Tongue (tissue), 2 donors: ENCODE measurements around the gene CCDC14. TPM values are rescaled to one million over a fixed set of nuclear protein-coding genes. Genes with fewer than 3 reads are reported as not detected.

Source experiments
- DNase-seq: peaks from one replicate; pipeline ENCODE4 v3.0.0-alpha.2; 2015
- total RNA-seq: library from RNA; depleted of rRNA; stranded (reverse); fragments of >200 nt; gene quantifications from one replicate; pipeline ENCODE4 v1.2.3, GENCODE V29; 2014

Gene CCDC14
- total RNA-seq, 1 donor from 2014 or later = 71.7 TPM

DNA sequence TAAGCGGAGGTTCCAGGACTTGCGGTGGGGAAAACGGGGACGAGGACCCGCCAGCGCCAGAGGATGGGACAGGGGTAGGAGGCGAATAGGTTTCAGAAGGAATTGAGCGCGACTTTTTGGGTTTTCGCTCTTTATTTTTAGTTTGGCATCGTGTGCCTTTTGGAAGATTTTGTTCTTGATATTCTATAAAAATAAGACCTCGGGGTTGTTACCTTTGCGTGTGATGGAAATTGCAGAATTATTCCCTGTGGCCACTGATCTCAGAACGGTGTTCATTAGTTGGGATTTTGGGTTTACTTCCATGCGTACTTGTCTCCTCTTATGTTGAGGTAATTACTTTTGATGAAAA, 453 bp upstream of the CCDC14 start:
- no peak for DNase-seq

DNA sequence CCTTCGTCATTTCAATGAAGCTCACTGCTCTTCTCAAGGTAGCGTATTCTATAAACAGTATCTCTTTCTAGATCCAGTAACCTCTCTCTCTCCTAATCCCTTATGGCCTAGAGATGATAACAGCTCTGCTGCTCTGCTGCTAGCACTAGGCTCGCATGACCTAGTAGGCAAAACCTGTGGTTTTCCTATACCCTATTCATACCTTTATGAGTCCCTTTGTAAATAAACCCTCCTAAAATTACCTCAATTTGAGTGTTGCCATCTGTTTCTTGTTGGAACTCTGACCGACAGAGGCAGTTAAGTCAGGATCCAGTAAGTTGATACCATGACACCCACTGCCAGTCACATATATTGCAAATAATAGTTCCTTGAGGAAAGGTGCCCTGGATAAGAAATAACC, 7.3 kb downstream of the CCDC14 start:
- no peak for DNase-seq

DNA sequence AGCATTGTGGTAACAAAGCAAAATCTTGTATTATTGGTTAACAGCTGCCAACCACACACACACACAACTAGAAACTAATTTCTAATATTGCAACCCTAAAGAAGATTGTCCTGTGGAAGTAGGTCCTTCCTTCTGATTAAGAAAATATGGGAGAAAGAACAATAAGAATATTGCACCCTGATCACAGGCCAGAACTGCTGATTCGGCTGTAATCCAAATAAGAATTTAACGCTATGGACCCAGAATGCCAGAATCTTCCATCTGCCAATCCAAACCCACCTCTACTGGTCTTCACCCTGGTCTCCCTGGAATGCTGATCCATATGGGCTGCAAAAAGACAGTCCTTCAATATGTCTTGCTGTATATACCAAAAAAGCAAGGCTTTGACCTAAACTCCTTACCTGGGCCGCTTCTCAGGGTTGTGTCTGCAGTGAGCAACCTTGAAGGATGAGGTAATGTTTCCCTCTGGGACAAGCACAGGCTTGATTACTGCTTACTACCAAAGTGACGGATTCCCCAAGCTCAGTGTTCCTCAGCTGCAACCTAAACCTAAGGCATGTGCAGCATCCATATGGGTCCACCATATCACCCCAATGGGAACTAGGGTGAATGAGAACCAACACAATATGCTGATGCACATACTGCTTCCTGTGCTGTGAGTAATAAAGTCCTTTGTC, 8.0 kb downstream of the CCDC14 start:
- no peak for DNase-seq

DNA sequence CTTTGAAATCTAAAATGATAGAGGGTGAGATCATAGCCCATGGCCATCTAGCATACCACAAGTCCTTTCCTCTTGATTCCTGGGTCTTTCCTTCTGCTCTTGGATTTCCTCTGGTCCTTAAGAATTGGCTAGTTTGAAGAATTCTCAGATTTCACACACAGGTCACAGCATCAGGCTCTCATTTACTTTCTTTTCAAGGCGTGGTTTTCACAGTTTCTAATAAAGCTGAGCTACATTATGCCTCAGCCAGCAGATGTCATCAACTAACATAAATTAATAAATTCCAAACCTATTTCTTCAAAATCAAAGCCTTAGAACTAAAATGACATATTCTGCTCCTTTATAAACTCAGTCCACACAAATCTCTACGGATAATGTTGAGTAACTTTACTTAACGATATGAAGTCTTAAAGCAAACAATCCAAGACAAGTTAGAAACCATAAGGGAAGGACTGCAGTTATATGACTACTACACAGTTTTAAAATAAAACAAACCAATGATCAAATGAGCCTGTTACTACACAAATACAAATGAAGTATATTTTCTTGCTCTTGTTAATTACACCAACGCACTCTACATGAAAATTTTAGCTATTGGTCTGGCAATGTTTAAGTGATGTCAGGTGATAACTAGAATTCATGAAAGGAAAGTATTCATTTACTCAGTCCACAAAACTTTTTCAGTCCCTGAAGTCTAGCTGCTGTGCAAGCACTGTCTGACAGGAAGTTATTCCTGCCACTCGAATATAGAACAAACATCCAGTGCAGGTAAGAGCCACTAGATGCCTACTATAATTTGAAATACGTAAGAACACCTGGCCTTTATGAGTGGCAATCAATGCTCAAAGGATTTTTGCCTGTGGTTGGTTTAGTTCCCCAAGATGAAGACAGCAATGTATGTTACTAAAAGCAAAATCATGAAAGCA, 9.2 kb downstream of the CCDC14 start:
- DNase-seq = no peak

DNA sequence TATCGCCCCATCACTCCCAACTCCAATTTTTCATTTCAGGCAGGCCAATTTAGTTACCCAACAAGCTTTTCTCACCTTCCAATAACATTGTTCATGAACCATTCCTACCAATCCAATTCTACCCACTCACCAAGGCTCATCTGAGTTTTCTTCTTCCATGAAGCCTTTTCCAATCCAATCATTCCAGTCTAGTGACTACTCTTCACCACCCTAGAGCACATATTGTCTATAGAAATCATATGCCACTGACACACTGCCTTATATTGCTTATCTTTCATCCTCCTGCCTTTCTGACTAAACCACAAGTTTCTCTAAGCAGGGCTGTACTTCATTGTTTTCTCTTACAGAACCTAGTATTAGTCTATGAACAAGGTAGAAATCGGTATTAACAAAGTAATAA, 11.4 kb downstream of the CCDC14 start:
- DNase-seq = no peak

DNA sequence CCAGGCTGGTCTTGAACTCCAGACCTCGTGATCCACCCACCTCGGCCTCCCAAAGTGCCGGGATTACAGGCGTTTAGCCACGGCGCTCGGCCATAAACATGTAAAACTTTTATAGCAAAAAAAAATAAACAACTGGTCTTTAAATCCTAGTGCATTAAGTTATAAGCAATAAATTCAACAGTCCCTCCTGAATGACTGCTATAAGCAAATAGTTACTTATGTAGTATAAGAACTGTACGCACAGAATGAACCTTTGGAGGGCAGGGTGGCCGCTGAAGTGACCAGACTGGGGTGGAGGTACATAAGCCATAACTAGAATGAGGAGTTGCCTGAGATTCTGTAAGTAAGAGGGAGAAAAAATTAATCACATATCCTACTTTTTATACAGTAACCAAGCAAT, 12.6 kb downstream of the CCDC14 start:
- DNase-seq = no peak

DNA sequence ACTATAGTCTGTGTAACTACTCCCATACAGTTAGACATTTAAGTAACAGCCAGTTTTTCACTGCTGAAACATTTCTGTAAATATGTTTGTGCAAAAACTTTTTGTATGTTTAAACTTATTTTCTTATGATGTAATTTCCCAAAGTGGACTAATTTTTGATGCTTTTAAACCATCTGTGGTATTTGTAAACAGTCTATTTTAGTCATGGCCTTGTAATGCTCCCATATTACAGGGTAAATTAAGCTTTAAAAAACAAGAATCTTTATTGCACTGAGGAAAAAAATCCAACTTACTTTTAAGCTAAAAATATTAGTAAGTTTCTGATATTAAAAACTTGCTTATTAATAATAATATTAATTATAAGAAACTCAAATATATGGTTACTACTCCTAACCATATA, 13.5 kb downstream of the CCDC14 start:
- DNase-seq = no peak

DNA sequence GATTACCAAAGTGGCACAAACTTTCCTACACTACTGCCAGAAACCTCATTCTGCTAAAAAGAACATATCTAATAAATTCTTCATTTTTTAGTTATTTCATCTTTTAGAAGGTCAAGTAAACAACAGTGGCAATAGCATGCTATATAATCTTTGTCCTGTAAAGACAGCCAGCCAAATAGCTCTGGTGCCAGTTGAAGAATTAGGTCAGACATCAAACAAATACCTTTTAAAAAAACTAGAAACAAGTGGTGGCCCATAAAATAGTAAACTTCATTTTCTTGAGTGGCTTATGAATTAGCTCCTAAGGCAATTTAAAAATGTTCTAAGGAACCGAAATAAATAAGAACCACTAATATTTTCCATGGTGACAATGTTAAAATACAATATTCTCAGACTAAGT, 19.5 kb downstream of the CCDC14 start:
- no peak for DNase-seq

DNA sequence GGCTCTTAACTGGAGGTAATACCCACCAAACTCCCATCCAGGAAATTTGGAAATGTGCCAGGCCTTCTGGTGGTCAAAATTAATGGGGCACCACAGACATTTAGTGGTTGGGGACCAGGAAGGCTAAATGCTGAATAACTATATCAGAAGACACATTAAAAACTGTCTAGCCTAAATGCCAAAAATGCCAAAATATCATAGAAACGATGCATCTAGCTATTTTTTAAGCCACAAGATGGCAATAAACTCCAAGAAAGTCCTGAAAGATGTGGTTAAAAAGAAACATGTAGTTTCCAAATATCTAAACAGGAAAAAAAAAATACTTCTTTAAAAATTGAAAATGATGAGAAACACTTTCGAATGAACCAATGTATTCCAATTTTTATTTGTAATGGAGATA, 19.9 kb downstream of the CCDC14 start:
- DNase-seq = no peak

DNA sequence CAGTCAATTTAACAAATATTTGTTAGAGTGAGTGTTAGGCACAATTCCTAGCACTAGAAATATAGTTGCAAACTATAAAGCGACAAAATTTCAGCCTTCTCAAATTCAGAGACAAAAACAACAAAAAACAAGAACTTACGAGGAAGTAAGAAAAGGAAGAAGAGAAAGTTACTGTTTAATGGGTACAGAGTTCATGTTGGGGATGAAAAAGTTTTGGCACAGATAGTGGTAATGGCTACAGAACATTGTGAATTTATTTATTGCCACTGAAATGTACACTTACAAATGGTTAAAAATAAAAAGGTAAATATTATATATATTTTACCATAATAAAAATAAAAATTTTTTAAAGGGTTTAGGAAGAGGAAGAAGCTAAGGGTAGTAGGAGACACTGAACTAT, 21.3 kb downstream of the CCDC14 start:
- no peak for DNase-seq

DNA sequence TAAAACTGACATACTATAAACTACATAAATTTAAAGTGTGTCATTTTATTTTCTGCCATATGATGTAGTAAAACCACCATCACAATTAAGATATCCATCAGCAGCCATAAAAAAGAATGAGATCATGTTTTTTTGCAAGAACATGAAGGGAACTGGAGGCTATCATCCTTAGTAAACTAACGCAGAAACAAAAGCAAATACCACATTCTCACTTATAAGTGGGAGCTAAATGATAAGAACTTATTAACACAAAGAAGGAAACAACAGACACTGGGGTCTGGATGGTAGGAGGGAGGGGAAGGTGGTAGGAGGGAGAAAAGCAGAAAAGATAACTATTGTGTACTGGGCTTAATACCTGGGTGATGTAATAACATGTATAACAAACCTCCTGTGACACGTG, 24.6 kb downstream of the CCDC14 start:
- no peak for DNase-seq

DNA sequence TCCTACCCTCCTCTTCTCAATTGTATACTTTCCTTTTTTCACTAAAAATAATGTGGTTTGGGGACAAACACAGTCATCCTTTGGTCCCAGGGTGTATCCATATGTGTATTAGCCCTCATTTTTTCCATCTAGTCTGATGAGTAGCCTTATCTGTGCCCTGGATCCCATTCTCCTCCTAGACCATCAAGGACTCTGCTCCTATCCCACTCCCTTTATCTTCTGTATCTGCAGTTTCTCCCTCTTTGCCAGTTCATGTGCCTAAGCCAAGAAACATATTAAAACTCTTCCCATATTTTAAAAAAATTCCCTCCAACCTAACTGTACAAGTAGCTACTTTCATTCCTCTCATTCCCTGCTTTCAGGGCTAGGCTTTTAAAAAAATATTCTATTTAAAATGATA, 25.2 kb downstream of the CCDC14 start:
- DNase-seq = no peak

DNA sequence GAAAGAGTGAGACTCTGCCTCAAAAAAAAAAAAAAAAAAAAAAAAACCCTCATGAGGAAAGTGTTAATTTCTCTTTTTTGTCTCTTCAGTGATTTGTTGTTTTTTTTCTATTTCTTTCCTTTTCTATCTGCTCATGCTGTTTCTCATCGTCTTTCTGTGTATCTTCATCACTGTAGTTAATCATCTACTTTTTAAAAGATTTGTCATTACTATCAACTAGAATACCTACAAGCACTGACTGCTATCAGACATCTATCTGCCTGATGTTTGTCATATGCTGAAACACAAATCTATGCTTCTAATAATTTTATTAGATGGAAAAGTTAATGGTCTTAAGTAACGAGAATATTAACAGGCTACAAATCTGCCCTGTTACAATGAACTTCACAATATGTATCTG, 26.8 kb downstream of the CCDC14 start:
- no peak for DNase-seq

DNA sequence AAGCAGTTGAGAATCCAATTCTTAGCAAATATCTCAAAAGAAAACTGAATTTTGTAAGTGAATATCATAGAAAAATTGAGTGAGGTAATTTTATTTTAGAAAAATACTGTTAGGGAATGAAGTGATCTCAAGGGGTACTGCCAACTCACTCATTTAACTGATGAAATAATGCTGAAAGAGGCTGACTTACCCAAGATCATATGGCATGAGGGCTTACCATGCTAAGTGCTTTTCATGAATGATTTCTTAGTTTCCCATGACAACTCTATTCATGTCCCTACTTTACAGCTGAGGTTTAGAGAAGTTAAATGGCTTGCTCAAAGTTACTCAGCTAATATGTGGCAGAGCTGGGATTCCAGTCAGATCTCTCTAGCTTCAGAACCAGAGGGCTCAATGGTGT, 30.6 kb downstream of the CCDC14 start:
- DNase-seq = no peak

DNA sequence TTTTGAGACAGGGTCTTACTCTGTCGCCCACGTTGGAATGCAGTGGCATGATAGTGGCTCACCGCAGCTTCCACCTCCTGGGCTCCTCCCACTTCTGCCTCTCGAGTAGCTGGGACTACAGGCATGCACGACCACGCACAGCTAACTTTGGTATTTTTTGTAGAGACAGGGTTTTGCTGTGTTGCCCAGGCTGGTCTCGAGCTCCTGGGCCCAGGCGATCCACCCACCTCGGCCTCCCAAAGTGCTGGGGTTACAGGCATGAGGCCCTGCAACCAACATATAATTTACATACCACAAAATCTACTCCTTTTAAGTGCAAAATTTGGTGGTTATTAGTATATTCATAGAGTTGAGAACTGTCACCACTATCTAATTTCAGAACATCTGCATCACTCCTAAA, 31.7 kb downstream of the CCDC14 start:
- DNase-seq = no peak

DNA sequence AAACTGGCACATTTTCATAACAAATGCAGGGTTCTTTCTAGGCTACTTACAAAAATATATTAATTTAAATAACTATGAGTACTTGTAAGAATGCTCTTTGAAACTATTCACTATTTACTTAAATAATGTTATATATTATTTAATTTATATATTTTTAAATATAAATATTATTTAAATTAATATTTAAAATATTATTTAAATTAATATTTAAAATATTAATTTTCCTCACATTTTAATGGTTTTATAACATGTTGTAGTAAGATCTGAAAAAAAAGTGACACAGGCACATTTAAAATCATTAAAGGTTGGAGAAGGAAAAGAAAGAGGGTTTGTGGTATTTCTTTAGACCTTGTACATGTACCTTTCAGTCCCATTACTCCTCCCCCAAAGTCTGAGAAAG, 34.6 kb downstream of the CCDC14 start:
- no peak for DNase-seq

DNA sequence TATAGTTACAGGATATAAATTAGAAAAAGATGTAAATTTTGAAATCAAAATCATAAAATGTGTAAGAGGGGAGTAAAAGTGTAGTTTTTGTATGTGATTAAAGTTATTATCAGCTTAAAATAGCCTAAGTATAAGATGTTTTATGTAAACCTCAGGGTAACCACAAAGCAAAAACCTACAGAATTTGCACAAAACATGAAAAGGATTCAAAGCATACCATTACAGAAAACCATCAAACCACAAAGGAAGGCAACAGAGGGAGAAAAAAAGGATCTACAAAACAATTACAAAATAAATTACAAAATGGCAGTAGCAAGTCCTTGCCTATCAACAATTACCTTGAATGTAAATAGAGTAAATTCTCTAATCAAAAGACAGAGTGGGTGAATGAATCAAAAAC, 40.2 kb downstream of the CCDC14 start:
- DNase-seq = no peak

DNA sequence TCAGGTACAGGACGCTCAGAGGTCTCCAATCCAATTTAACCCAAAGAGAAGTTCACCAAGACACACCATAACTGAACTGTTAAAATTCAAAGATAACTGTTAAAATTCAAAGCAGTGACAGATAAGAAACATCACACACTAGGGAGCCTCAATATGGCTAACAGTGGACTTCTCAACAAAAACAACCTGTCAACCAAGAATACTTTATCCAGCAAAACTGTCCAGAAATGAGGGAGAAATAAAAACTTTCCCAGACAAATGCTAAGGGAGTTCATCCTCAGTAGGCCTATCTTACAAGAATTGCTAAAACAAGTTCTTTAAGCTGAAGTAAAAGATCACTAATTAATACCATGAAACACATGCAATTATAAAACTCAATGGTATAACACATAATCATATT, 40.6 kb downstream of the CCDC14 start:
- DNase-seq = no peak

DNA sequence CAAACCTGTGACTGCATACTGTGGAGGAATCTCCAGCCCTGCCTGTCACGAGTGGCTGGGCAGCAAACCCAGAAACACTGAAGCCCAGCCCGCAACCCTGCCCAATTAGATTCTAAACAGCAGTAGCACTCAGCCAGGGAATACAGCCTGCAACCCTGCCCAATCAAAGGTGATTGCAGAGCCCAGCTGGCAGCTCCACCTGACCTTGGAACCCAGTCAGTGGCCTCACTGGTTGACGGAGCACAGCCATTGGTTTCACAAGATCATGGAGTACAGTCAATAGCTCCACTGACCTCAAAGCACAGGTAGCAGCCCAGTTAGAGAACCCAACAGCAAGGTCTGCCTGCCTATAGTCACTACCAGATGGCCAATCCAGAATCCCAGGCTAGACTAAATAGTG, 41.7 kb downstream of the CCDC14 start:
- DNase-seq = no peak

DNA sequence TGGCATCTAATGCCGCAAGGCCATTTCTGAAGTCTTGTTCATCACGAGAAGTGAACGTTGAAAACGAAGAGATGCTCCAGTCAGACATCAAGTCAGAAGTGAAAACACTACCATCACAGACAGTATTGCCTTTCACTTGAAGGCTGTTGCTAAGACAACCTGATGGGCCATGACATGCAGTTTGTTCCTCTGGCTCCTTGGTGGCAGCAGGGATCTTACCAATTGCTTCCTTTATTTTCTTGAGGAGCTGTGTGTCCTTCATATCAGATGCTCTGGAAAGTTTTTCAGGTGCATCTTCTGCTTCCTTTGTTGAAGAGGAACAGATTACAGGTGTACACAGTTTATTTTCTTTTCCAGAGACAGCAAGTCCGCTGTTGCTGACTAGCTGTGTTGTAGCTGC, 46.2 kb downstream of the CCDC14 start:
- no peak for DNase-seq

DNA sequence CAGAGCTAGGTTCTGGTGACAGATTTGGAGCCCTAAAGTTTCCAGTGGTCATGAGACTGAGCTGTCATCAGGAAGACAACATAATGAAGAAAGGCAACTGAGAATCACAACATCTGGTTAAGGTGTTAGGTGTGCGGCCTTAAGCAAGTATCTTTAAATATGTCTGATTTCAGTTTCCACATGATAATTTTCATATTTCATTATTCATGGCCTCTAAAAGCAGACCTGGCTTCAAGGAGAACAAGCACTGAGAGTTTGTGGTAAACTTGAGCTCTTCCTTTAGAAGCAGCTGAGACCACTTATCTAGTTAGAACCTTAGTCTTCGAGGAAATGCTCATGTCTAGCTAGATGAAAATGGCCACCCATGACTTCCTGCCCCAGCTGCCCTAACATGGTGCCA, 51.2 kb downstream of the CCDC14 start:
- no peak for DNase-seq

DNA sequence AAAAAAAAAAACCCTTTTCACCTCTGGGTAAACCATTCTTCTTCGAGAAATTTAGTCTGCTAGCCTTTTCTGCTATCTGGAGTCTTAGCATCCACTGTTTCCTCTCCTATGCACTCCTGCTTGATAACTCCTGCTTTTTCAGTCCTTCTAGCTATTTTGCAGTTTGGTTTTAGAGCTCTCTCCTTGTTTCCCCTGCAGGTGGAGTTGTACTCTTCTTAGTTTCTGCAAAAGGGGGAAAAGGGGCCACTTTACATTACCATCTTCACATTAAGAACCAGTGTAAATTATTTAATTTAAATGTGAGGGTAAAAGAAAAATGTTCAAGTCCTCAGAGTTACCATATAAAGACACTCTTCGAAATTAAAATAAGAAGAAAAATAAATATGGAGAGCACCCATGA, 53.3 kb downstream of the CCDC14 start:
- DNase-seq = no peak

DNA sequence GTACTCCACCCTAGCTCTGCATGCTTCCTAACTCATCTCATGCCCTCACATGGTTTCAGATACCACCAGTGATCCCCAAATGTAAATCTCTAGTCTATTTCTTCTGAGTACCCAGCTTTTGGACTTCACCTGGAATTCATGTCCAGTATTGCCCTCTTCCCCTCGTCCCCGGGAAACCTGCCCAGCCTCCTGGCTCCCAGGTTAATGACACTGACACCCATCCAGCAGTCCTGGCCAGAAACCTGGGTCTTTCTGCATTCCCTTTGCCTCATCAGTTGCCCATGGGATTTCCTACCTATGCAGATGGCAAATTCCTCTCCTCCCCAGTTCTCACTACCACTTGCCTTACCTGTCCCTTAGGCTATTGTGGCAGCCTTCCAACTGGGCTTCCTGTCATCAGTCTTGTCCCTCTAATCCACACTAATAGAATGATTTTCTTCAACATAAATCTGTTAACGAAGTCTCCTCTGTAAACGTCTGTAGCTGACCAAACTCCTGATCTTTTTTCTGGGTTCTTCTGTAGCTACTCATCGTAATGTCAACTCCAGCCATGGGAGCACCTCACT, 61.6 kb downstream of the CCDC14 start:
- no peak for DNase-seq

DNA sequence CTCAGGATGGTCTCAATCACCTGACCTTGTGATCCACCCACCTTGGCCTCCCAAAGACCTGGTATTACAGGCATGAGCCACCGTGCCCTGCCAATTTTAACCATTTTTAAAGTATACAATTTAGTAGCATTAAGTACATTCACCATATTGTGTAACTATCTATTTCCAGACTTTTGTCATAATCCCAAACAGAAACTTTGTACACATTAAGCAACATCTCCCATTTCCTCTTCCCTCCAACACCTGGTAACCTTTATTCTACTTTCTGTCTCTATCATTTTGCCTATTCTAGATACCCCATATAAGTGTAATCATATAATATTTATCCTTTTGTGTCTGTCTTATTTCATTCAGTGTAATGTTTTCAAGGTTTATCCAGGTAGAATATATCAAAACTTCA, 68.0 kb downstream of the CCDC14 start:
- no peak for DNase-seq
